C4-2B (cell line): ENCODE data around the gene SSBP3.

Source experiments
- H3K27ac ChIP-seq: fragments of 450-650 bp; 2 replicates; pipeline ENCODE4 v1.5.1; 2017
- ZFX ChIP-seq: fragments of 450-650 bp; IDR thresholded peaks from 2 replicates; pipeline ENCODE4 v1.6.1; 2017
- TF ChIP-seq, protein P1 (sequence below): fragments of 450-650 bp; conservative IDR thresholded peaks from 2 replicates; pipeline ENCODE4 v1.5.1; 2017; ENCODE audit warnings: mild to moderate bottlenecking

SSBP3 gene

GRCh38 chr1:54397980-54398379 is 8.2 kb downstream of the SSBP3 start:
- no peak overlapping the region for H3K27ac ChIP-seq
- TF ChIP-seq, protein P1, sequence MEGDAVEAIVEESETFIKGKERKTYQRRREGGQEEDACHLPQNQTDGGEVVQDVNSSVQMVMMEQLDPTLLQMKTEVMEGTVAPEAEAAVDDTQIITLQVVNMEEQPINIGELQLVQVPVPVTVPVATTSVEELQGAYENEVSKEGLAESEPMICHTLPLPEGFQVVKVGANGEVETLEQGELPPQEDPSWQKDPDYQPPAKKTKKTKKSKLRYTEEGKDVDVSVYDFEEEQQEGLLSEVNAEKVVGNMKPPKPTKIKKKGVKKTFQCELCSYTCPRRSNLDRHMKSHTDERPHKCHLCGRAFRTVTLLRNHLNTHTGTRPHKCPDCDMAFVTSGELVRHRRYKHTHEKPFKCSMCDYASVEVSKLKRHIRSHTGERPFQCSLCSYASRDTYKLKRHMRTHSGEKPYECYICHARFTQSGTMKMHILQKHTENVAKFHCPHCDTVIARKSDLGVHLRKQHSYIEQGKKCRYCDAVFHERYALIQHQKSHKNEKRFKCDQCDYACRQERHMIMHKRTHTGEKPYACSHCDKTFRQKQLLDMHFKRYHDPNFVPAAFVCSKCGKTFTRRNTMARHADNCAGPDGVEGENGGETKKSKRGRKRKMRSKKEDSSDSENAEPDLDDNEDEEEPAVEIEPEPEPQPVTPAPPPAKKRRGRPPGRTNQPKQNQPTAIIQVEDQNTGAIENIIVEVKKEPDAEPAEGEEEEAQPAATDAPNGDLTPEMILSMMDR: no peak
- no peak for TF ChIP-seq ZFX

DNA sequence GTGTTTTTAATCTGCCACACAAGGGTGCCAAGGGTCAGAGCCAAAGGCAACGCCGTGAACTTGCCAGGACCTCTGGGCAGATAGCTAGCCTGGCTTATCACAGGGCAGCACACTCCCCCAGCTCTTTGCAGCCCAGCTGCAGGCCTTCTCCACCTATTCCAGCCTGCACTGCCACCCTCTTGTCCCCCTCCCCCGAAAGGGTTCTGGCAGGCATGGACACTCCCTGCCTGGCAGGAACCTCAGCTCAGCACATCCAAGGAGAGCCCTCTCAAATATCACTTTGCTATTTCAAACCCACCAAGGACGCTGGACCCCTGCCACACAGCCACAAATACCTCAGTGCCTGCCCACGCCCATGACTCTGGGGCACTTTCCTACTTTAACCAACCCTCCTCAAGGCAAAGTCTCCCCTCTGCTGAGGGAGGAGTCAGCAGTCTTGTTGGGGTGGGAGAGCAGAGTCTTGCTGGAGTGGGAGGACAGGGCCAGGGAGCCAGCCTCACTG is 9.1 kb downstream of the SSBP3 start:
- peak overlapping the region; percentile 1; the same call in 1 of the 2 replicates for H3K27ac ChIP-seq
- TF ChIP-seq, protein P1: no peak
- no peak for TF ChIP-seq ZFX

DNA sequence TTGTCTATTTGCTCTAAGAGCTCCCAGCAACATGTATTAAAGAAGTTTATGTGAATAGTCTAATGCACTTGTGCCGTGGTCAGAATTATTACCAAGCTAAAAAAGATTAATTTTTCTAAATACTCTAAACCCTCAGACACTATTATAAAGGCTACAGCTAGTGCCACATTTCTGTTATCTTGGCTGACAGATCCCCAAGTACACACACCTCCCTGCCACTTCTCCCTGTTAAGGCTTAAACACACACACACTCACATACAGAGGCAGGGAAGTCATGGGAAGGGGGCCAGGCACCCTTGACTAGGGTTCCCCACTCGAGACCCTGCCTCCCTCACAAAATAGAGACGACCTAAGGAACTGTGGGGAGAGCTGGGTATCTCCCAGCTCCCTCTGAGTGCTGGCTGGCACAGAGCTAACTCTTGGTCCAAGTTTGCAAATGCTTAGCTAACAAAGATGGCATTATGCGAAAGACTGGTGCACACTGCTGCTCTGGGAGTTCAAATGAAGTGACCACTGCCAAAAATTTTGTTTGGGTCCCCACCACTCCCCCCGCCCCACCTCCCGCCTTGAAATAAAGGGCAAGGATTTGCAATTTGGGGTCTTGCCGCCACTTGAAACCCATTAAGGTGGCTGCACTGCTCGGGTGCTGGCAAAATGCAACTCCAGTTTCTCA is 9.8 kb downstream of the SSBP3 start:
- 0 out of 2 replicates have a peak overlapping the region, but pooled peaks have one; percentile 1 for H3K27ac ChIP-seq
- no peak for TF ChIP-seq ZFX
- TF ChIP-seq, protein P1: no peak

- TF ChIP-seq, protein P1: no peak
- TF ChIP-seq ZFX: no peak
Observed at GRCh38 chr1:54395281-54395934, 10.8 kb downstream of the SSBP3 start.

DNA sequence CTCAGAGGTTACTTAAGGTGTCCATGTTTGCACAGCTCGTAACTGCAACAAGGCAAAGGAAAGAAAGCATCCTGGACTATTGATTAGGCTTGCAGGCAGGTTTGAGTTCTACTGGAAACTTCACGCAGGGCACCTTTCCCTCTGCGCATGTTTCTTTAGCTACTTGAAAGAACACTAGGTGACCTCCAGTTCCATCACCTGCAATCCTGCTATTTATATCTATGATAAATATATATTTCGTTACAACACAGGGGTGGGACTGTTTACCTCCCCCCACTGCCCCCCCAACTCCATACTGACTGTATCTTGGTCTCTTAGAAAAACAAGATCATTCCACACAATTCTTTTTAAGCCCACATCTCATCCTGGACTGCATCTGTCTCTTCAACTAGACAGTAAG is 12.1 kb downstream of the SSBP3 start:
- no peak overlapping the region for H3K27ac ChIP-seq
- TF ChIP-seq ZFX: no peak
- TF ChIP-seq, protein P1: no peak

More at GRCh38 chr1:54395281-54395934, 10.8 kb downstream of the SSBP3 start:
- no peak overlapping the region for H3K27ac ChIP-seq

- no peak overlapping the region for H3K27ac ChIP-seq
- no peak for TF ChIP-seq ZFX
- TF ChIP-seq, protein P1: no peak
Observed at GRCh38 chr1:54392401-54392800, 13.8 kb downstream of the SSBP3 start.
